Muscle layer of duodenum (tissue), 2 donors: ENCODE data around the gene CYTH4.

Source experiments
- H3K27ac ChIP-seq: one replicate; pipeline ENCODE4 v1.7.0; 2013; ENCODE audit warnings: mild to moderate bottlenecking, low read length
- H3K27me3 ChIP-seq: one replicate; pipeline ENCODE4 v1.7.0; 2013; ENCODE audit warnings: low read depth, mild to moderate bottlenecking, control low read depth, low read length
- H3K36me3 ChIP-seq, 2 donors: one replicate each; pipeline ENCODE4 v1.7.0; 2013; ENCODE audit warnings: low read length in 2 of 2, control low read depth in 1 of 2, mild to moderate bottlenecking in 1 of 2; ENCODE audit not compliant: insufficient read depth in 2 of 2, control insufficient read depth in 1 of 2
- H3K4me1 ChIP-seq, 2 donors: one replicate each; pipeline ENCODE4 v1.7.0; 2013; ENCODE audit warnings: low read length in 2 of 2, mild to moderate bottlenecking in 2 of 2, control low read depth in 1 of 2, moderate library complexity in 1 of 2; ENCODE audit not compliant: insufficient read depth in 2 of 2, control insufficient read depth in 1 of 2
- H3K4me3 ChIP-seq, 2 donors: one replicate each; pipeline ENCODE4 v1.7.0; 2013; ENCODE audit warnings: low read length in 2 of 2, low read depth in 1 of 2, mild to moderate bottlenecking in 1 of 2
- H3K9me3 ChIP-seq, 2 donors: one replicate each; pipeline ENCODE4 v1.7.0; 2013; ENCODE audit warnings: low read length in 2 of 2, control low read depth in 1 of 2, mild to moderate bottlenecking in 1 of 2; ENCODE audit not compliant: control insufficient read depth in 1 of 2
- donor health status: healthy.

Gene CYTH4

DNA sequence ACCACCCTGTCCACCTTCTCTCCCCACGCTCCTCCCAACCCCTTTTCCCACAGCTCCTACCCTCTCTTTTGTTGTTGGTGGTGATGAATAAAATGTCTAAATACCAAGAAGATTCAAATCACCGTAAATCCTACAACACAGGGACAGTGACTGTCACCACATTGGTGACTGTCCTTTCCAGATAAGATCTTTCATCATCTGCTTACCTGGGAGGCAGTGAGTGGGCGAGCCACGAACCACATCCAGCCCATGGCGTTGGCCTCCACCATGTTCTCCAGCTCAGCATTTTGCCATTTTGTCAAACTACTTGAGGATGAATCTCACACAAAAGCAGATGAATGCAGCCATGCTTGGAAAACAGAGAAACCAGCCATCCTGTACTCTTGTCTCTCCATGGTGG, 6.7 kb upstream of the CYTH4 start:
- H3K27ac ChIP-seq = no peak overlapping the region
- no peaks in the 10 kb centered on the region for H3K27me3 ChIP-seq
- H3K9me3 ChIP-seq = no peaks in the 10 kb centered on the region
- no peaks in the 10 kb centered on the region for H3K4me1 ChIP-seq
- no peaks in the 10 kb centered on the region for H3K36me3 ChIP-seq
- H3K4me3 ChIP-seq = no peak overlapping the region

DNA sequence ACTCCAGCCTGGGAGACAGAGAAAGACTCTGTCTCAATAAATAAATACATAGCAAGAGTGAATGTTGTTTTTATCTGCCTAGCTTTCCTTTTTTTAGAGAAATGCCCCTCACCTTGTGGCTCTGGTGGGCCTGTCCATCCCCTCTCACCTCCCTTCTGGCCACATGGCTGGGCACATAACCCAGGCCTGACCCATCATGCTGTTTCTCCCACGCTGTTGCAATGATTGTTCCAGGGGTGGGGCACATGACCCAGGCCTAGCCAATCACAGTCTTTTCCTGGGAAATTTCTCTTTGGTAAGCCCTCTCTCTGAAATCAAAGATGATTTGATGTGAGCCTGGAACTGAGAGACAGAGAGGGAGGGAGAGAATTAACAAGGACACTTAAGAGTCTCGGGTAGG, 5.5 kb upstream of the CYTH4 start:
- H3K4me1 ChIP-seq = no peaks in the 10 kb centered on the region
- no peaks in the 10 kb centered on the region for H3K36me3 ChIP-seq
- no peaks in the 10 kb centered on the region for H3K9me3 ChIP-seq
- no peak overlapping the region for H3K4me3 ChIP-seq
- no peaks in the 10 kb centered on the region for H3K27me3 ChIP-seq
- H3K27ac ChIP-seq = no peak overlapping the region

DNA sequence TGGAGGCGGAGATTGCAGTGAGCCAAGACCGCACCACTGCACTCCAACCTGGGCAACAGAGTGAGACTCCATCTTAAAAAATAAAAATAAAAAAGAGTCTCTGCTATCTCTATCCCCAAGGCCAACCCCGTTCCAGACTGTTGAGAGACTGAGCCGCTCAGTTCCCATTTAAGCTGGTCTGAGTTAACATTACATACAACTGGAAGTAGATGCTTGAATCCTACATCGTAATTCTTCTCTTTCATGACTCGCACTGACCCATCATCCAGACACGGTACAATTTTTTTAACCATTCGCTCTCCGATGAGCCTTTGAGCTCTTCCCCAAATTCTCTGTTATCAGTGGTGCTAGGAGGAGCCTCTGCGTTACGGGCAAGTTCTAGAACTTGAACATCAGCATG, 4.9 kb upstream of the CYTH4 start:
- Histone ChIP-seq H3K36me3 (no peaks in the 10 kb centered on the region), H3K27me3 (no peaks in the 10 kb centered on the region), H3K4me3 (no peak overlapping the region), H3K27ac (no peak overlapping the region), H3K4me1 (no peaks in the 10 kb centered on the region), H3K9me3 (no peaks in the 10 kb centered on the region)

DNA sequence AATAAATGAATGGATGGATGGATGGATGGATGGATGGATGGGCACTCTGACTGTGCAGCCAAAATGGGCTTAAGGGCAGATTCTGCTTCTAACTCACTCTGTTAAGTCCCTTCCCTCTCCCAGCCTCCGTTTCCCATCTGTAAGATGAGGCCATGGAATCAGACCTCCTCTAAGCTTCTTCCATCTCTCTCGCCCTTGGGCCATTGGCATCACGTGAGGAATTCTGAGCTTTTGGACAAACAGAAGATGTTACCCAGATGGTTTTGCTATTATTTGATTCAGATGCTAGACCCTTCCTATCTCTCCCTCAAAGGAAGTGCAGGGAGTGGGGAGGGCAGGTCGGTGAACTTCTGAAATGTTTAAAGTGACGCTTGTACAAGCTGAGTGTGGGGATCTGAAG, 4.0 kb upstream of the CYTH4 start:
- Histone ChIP-seq H3K4me3 (no peak overlapping the region), H3K27ac (no peak overlapping the region), H3K9me3 (no peaks in the 10 kb centered on the region), H3K36me3 (no peaks in the 10 kb centered on the region), H3K27me3 (no peaks in the 10 kb centered on the region), H3K4me1 (no peaks in the 10 kb centered on the region)

DNA sequence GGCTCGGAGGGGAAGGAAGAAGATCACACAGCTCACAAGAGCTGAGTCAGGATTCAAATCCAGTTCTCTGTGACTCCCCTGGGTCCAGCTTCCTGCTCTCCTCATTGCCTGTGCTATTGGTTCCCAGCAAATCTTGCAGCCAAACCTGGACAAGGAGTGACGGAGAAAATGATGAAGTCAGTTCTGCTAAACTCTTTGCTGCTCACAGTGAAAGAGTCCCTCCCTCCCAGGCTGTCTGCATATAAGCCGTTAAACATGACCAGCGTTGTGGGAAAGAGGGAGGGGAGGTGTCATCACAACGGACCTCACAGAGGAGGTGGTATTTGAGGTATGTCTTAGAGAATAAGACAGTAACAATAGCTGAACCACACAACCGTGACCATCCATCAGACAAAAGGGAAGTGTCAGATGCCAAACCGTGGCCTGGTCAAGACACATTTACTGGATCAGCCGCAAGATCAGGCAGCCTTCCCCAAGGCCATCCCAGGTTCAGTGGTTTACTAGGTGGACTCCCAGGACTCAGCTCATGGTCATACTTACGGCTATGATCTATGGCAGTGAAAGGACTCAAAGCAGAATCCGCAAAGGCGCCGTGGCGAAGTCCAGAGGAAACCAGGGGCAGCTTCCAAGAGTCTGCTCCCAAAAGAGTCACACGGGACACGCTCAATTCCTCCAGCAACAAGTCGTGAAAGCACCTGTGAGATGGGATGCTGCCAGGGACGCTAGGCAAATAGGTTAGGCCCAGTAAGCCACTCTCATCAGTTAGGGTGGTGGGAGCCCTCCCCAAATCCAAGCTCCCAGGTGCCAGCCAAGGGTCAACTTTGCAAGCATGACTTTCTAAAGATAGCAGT, 2.8 kb upstream of the CYTH4 start:
- H3K27me3 ChIP-seq = no peaks in the 10 kb centered on the region
- H3K4me1 ChIP-seq = peaks cover 0 to 4% of the 10 kb centered on the region in 2 donors
- H3K27ac ChIP-seq = no peak overlapping the region
- no peaks in the 10 kb centered on the region for H3K36me3 ChIP-seq
- H3K9me3 ChIP-seq = no peaks in the 10 kb centered on the region
- H3K4me3 ChIP-seq = no peak overlapping the region

DNA sequence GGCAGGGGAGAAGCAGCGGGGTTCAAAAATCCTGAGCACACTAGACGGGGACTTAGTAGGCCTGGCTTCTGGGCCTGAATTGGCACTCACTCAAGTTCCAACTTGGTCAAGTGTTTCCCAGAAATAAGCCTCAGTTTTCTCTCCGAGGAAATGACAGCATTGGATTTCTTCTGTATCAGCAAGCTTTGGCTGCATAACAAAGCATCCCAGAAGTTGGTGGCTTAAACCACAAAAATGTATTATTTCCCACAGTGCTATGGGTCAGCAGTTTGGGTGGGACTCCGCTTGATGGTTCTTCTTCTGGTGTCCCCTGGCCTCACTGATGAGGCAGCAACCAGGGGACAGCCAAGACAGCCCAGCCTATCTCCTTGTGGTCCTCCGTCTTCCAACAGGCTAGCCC, 1.6 kb upstream of the CYTH4 start:
- H3K4me1 ChIP-seq = peaks cover 0 to 8% of the 10 kb centered on the region in 2 donors
- H3K4me3 ChIP-seq = no peak overlapping the region
- H3K27ac ChIP-seq = no peak overlapping the region
- no peaks in the 10 kb centered on the region for H3K9me3 ChIP-seq
- no peaks in the 10 kb centered on the region for H3K36me3 ChIP-seq
- no peaks in the 10 kb centered on the region for H3K27me3 ChIP-seq

DNA sequence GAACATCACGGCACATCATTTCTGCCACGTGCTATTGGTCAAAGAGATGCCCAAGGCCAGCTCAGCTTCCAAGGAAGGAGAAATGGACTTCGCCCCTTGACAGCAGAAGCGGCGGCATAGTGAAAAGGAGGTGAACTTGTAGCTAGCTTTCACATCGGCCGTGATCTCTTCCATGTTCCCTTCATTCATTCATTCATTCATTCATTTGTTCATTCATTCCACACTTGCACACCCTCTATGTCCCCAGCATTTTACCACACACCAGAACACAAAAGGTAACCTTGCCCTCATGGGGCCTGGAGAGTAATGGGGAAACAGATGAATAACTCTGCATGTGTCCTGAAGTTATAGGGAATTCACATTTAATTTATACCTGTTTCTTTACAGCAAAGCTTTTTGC, 1.1 kb upstream of the CYTH4 start:
- Histone ChIP-seq H3K27me3 (no peaks in the 10 kb centered on the region), H3K4me3 (no peak overlapping the region), H3K27ac (no peak overlapping the region), H3K36me3 (no peaks in the 10 kb centered on the region), H3K4me1 (peaks cover 0 to 8% of the 10 kb centered on the region in 2 donors), H3K9me3 (no peaks in the 10 kb centered on the region)

DNA sequence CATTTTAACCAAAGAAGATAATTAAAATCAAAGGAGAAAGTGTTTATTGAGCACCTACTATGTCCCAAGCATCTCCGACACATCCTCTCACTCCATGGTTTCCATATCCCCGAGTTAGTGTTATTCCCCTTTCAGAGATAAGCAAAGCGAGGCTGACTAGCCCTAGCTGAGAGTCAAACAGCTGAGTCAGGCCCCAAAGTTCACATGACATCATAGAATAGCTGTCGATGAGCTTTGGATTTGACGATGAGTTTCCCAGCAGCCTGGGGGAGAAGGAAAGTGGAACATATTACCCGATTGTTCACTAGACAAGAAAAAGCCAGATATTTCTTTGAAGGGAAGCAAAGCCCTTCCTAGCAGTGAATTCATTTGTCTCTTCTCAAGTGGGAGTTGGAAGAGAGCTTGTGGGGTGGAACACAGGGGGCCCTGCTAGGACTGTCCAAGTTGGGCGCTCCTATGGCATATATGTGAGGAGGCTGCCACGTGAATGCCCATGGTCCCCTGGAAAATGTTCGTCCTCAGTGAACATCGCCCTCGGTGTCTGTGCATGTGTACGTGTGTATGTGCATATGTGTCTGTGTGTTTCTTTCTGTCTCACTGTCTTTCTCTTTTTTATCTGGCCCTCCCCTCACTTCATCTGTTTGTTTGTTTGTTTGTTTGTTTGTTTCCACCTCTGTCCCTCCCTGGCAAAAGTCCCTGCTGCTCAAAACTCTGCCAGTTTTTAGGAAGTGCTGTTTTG, 493 bp upstream of the CYTH4 start:
- H3K27ac ChIP-seq = peak overlapping the region; percentile 84
- peak overlapping the region in 1 of 2 donors; percentile 70 for H3K4me3 ChIP-seq
- no peaks in the 10 kb centered on the region for H3K36me3 ChIP-seq
- H3K4me1 ChIP-seq = peaks cover 0 to 8% of the 10 kb centered on the region in 2 donors
- H3K27me3 ChIP-seq = no peaks in the 10 kb centered on the region
- H3K9me3 ChIP-seq = no peaks in the 10 kb centered on the region

DNA sequence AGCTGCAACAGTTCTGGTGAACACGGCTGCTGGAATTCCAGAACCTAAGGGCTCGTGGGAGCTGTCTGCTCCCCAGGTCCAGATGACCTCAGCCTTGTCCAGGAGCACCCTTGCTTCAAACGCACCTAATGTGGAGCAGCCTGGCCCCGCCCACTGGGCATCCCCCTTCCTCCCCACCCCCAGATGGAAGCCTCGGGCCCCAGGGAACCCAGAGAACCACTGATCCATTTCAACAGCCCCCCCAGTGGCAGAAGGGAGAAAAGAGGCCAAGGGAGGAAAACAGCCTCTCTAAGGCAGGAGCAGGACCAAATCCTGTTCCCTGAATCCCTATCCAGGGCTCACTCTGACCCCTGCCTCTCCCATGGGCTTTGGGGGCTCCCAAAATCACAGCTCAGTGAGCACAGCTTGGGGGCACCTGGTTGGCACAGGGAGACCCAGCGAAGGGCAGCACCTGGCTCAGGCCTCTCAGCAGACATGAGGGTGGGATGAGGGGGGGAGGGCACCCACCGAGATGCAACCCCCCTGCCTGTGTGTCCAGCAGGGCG, 1.2 kb downstream of the CYTH4 start:
- Histone ChIP-seq H3K36me3 (no peaks in the 10 kb centered on the region), H3K27ac (peak overlapping the region; percentile 84), H3K4me1 (peaks cover 0 to 8% of the 10 kb centered on the region in 2 donors), H3K27me3 (no peaks in the 10 kb centered on the region), H3K4me3 (peak overlapping the region; percentile 39 to 70), H3K9me3 (no peaks in the 10 kb centered on the region)

DNA sequence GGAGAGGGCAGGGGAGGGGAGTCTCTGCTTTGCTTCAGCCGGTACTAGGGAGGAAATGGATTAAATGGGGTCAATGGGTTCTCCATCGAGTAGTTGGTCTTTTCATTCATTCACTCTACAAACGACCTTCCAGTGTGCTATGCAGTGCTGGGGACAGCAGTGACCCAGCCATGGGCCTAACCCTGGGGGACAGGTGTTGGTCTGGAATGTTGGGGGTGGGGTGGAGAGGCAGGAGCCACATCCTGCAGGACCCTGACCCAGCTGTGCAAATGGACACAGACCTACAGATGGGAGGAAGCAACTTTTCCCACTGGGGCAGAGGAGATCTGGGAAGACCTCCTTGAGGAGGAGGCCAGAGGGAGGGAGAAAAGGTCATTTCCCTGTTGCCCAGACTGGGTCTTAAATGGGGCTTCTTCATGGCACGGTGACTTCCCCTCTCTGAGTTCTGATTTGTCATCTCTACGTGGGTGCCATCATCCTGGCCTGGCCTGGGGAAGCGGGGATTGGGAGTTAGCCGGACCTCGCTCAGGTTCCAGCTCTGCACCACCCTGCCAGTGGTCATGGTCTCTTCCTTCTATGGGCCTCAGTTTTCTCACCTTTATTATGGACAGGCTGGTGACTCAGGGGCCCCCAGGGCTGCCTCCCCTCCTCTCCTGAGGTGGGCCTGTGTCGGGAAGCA, 2.0 kb downstream of the CYTH4 start:
- H3K27ac ChIP-seq = peak overlapping the region; percentile 25
- H3K27me3 ChIP-seq = no peaks in the 10 kb centered on the region
- no peaks in the 10 kb centered on the region for H3K36me3 ChIP-seq
- peak overlapping the region; percentile 39 to 49 for H3K4me3 ChIP-seq
- peaks cover 0 to 8% of the 10 kb centered on the region in 2 donors for H3K4me1 ChIP-seq
- H3K9me3 ChIP-seq = no peaks in the 10 kb centered on the region

DNA sequence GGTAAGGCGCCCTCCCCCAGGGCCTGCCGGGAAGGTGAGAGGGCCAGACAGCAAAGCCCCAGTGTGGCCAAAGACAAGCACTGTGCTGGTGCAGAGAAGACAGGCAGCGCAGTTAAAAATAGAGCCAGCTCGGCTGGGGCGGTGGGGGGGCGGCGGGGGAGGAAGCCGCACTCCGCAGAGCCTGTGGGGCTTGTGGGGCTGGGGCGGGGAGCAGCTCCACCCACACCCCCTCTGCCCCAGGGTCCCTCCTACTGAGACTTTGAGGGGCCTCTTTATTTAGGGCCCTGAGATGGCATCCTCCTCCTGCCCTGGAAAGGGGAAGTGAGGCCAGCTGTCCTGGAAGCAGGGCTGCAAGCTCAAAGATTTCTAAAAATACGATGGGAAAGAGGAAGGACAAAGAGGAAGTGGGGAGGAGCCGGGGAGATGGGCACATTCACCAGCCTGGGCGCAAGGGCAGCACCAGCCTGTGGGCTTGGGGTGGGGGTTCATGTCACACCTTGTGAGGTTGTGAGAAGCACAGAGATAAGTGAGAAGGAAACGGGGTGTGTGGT, 2.6 kb downstream of the CYTH4 start:
- Histone ChIP-seq H3K27me3 (no peaks in the 10 kb centered on the region), H3K27ac (no peak overlapping the region), H3K9me3 (no peaks in the 10 kb centered on the region), H3K4me1 (peaks cover 0 to 8% of the 10 kb centered on the region in 2 donors), H3K36me3 (no peaks in the 10 kb centered on the region), H3K4me3 (peak overlapping the region in 1 of 2 donors; percentile 39)
